Progenitor cell of endocrine pancreas (in vitro differentiated cells): Measurements from ENCODE around the gene SH3PXD2B. TPM values are rescaled to one million over a fixed set of nuclear protein-coding genes. Genes with fewer than 3 reads are reported as not detected.

Experiments
- DNase-seq: peaks from one replicate; pipeline ENCODE4 v3.0.0; 2021; ENCODE audit warnings: low spot score; ENCODE audit not compliant: unreplicated experiment
- H3K27ac Mint-ChIP-seq: 2 replicates; pipeline ENCODE4 v1.8.0; 2021; ENCODE audit warnings: mild to moderate bottlenecking, moderate library complexity, mixed read lengths
- H3K27me3 Mint-ChIP-seq: 2 replicates; pipeline ENCODE4 v1.8.0; 2021; ENCODE audit warnings: mixed read lengths
- H3K36me3 Mint-ChIP-seq: 2 replicates; pipeline ENCODE4 v1.8.0; 2022; ENCODE audit warnings: mixed read lengths; ENCODE audit not compliant: insufficient read depth
- H3K4me1 Mint-ChIP-seq: 2 replicates; pipeline ENCODE4 v1.8.0; 2021; ENCODE audit warnings: low read depth, mixed read lengths
- H3K4me3 Mint-ChIP-seq: 2 replicates; pipeline ENCODE4 v1.8.0; 2021; ENCODE audit warnings: low read depth, mild to moderate bottlenecking, moderate library complexity, mixed read lengths
- H3K9me3 Mint-ChIP-seq: 2 replicates; pipeline ENCODE4 v1.8.0; 2021; ENCODE audit warnings: low read depth, mixed read lengths
- total RNA-seq: library from RNA; stranded (reverse); gene quantifications from 2 replicates; pipeline ENCODE4 v1.2.1, GENCODE V29; 2021
- TF ChIP-seq, protein P1 (sequence below): fragments of 200-600 bp; sonication (generic); IDR thresholded peaks from one replicate; pipeline ENCODE4 v1.5.0; 2021; ENCODE audit warnings: antibody characterized with exemption, mild to moderate bottlenecking; ENCODE audit not compliant: unreplicated experiment

The SH3PXD2B gene
- total RNA-seq, 1 donor from 2014 or later = 79.8 TPM

DNA sequence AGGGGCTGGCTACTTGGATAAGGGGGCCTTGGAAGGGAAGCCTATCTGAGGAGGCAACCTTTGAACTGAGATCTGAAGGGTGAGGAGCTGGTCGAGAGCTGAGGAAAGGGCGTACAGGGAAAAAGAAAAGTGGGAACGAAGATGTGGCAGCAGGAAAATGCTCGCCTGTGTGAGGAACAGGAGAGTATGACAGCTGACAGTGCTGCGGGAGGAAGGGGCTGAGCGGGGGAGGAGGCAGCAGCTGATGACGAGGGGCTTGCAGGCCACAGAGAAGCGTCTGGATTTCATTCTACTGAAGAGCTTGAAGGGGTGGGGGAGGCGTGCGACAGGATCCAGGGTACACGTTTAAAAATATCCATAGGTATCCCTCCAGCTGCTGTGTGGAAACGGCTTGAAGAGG lies 28.9 kb downstream of the SH3PXD2B start:
- Mint-ChIP-seq H3K4me3 (no peak overlapping the region), H3K27me3 (no peaks in the 10 kb centered on the region), H3K4me1 (peaks cover 8% of the 10 kb centered on the region), H3K9me3 (no peaks in the 10 kb centered on the region), H3K27ac (no peak overlapping the region), H3K36me3 (peaks cover 18% of the 10 kb centered on the region)
- DNase-seq = no peak
- TF ChIP-seq, protein P1, sequence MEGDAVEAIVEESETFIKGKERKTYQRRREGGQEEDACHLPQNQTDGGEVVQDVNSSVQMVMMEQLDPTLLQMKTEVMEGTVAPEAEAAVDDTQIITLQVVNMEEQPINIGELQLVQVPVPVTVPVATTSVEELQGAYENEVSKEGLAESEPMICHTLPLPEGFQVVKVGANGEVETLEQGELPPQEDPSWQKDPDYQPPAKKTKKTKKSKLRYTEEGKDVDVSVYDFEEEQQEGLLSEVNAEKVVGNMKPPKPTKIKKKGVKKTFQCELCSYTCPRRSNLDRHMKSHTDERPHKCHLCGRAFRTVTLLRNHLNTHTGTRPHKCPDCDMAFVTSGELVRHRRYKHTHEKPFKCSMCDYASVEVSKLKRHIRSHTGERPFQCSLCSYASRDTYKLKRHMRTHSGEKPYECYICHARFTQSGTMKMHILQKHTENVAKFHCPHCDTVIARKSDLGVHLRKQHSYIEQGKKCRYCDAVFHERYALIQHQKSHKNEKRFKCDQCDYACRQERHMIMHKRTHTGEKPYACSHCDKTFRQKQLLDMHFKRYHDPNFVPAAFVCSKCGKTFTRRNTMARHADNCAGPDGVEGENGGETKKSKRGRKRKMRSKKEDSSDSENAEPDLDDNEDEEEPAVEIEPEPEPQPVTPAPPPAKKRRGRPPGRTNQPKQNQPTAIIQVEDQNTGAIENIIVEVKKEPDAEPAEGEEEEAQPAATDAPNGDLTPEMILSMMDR = no peak

DNA sequence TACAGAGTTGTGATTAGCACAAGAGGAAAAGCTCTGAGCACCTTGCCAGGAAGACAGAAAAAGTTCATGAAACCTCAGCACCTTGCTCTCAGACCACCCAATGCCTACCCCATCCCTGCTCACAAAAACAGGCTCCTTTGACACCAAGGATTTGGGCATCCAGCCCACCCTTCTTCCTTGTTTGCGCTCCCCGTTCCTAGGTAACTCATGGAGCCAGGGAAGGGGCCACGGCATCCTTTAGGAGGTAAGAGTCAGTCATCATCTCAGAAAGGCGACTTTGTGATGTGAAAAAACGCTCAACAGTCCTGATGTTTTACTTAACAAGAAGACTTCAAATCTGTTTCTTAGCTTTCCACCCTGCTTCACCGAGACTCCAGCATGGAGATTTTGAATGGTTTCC lies 29.5 kb downstream of the SH3PXD2B start:
- no peaks in the 10 kb centered on the region for H3K9me3 Mint-ChIP-seq
- H3K4me3 Mint-ChIP-seq = no peak overlapping the region
- TF ChIP-seq, protein P1 = no peak
- no peak overlapping the region for H3K27ac Mint-ChIP-seq
- no peaks in the 10 kb centered on the region for H3K27me3 Mint-ChIP-seq
- no peak for DNase-seq
- peaks cover 9% of the 10 kb centered on the region for H3K4me1 Mint-ChIP-seq
- peaks cover 19% of the 10 kb centered on the region for H3K36me3 Mint-ChIP-seq

DNA sequence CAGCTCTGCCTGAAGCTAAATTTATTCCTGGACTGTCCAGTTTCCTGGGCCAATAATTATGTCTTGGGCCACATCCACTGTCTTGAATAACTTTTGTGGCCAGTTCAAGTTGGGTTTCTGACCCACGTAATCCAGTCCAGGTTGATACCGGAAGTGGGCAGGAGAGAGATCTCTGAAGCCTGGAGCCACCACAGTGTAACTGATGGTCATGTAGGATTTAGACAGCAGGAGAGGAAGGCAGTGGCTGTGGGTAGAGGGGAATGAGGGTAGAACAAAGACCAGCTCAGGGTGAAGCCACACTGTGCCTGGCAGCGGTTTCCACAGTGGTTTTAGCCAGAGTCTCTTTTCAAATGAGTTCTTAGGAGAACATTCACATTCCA lies 30.2 kb downstream of the SH3PXD2B start:
- Mint-ChIP-seq H3K4me3 (no peak overlapping the region), H3K4me1 (peaks cover 14% of the 10 kb centered on the region), H3K27ac (no peak overlapping the region), H3K9me3 (no peaks in the 10 kb centered on the region), H3K36me3 (peaks cover 21% of the 10 kb centered on the region), H3K27me3 (no peaks in the 10 kb centered on the region)
- TF ChIP-seq, protein P1 = no peak
- no peak for DNase-seq

DNA sequence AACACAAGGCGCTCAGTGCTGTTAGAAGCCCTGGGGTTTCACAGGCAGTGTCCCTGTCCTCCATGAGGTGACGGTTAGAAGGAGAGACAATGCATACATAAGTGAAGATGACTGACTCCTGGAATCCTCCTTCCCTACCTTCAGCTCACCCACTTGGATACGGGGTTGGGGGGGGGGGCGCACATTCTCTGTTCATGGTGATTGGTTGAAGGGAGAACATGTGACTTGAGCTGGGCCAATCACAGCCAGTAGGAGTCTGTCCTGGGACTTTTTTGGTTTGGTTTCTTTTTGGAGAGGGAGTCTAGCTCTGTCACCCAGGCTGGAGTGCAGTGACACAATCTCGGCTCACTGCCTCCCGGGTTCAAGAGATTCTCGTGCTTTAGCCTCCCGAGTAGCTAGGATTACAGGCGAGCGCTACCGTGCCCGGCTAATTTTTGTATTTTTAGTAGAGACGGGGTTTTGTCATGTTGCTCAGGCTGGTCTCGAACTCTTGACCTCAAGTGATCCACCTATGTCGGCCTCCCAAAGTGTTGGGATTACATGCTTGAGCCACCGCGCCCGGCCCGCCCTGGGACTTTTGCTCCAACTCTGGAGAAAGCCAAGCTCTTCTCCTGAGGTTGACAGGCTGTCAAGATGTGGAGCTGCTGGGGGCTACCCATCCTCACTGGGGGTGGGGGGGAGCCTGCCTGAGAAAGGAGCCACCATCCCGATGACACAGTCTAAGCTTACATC lies 30.8 kb downstream of the SH3PXD2B start:
- Mint-ChIP-seq H3K27me3 (no peaks in the 10 kb centered on the region), H3K27ac (no peak overlapping the region), H3K36me3 (peaks cover 20% of the 10 kb centered on the region), H3K9me3 (no peaks in the 10 kb centered on the region), H3K4me3 (no peak overlapping the region), H3K4me1 (peaks cover 11% of the 10 kb centered on the region)
- no peak for DNase-seq
- TF ChIP-seq, protein P1 = no peak

DNA sequence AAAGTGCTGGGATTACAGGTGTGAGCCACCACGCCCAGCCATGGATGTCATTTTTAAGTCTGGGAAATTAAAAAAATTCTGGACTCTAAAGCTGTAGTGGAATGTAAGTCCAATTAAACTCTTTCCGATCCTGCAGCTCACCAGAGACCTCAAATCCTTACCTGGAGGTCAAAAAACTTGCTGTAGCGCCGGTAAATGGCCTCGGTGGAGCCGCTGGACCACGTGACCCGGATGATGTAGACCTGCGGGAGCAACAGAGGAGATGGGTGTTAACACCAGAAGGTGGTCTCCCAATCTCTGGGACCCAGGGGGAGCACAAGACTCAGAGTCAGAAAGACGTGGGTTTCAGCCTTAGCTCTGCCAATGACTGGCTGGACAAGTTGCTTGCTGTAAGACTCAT lies 32.1 kb downstream of the SH3PXD2B start:
- Mint-ChIP-seq H3K36me3 (peaks cover 22% of the 10 kb centered on the region), H3K27me3 (no peaks in the 10 kb centered on the region), H3K4me1 (peaks cover 11% of the 10 kb centered on the region), H3K27ac (no peak overlapping the region), H3K9me3 (no peaks in the 10 kb centered on the region), H3K4me3 (no peak overlapping the region)
- DNase-seq = no peak
- TF ChIP-seq, protein P1 = no peak
